B cell (primary cell): ENCODE measurements around the gene RPS14.

Source experiments
- EZH2 ChIP-seq: IDR thresholded peaks from 2 replicates; pipeline ENCODE4 v1.6.1; 2012; ENCODE audit warnings: borderline replicate concordance, low read depth, mild to moderate bottlenecking, moderate library complexity, low read length; ENCODE audit not compliant: insufficient read depth, poor library complexity, severe bottlenecking
- TF ChIP-seq, protein P1 (sequence below): fragments of 200-600 bp; IDR thresholded peaks from one replicate; pipeline ENCODE4 v1.8.0; 2022; ENCODE audit warnings: antibody characterized with exemption, mild to moderate bottlenecking

- TF ChIP-seq, protein P1, sequence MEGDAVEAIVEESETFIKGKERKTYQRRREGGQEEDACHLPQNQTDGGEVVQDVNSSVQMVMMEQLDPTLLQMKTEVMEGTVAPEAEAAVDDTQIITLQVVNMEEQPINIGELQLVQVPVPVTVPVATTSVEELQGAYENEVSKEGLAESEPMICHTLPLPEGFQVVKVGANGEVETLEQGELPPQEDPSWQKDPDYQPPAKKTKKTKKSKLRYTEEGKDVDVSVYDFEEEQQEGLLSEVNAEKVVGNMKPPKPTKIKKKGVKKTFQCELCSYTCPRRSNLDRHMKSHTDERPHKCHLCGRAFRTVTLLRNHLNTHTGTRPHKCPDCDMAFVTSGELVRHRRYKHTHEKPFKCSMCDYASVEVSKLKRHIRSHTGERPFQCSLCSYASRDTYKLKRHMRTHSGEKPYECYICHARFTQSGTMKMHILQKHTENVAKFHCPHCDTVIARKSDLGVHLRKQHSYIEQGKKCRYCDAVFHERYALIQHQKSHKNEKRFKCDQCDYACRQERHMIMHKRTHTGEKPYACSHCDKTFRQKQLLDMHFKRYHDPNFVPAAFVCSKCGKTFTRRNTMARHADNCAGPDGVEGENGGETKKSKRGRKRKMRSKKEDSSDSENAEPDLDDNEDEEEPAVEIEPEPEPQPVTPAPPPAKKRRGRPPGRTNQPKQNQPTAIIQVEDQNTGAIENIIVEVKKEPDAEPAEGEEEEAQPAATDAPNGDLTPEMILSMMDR: no peak
- TF ChIP-seq EZH2: no peak
Measured at GRCh38 chr5:150406103-150406722, 43.3 kb downstream of the RPS14 start.
